OCI-LY3 (cell line): ENCODE data around the gene SNTG2.

Experiments
- CTCF ChIP-seq: fragments of 200-600, 300-600 bp; sonication (generic); IDR thresholded peaks from 2 replicates; pipeline ENCODE4 v1.5.1; 2014; ENCODE audit warnings: antibody characterized with exemption, low read length, low read depth
- EZH2phosphoT487 ChIP-seq: fragments of 200-600 bp; shearing (Covaris generic); IDR thresholded peaks from 2 replicates; pipeline ENCODE4 v1.6.1; 2018; ENCODE audit warnings: antibody characterized with exemption, mixed run types, low read depth

- no peak for TF ChIP-seq CTCF
- TF ChIP-seq EZH2phosphoT487: no peak
These were observed 192.5 kb downstream of the SNTG2 start for GRCh38 chr2:1143129-1143528.
